HL-60/S4 treated with phorbol 12-myristate 13-acetate at 8.2 ng/mL for 4 days and 3 days (cell line): ENCODE results near the gene MYMK.

ENCODE experiments used
- in situ Hi-C: fragments of 300-500 bp; cut with MboI; formaldehyde crosslinking; loops from 2 replicates; pipeline ENCODE4 v1.15.0; 2022; ENCODE audit warnings: low sequenced_read_pairs

The MYMK gene

GRCh38 chr9:133507246-133507965 lies 17.4 kb downstream of the MYMK start:
- in situ Hi-C loops: loop anchor here (25.0 kb wide), 1 partner anchor 480 kb away; the partner anchor contains the start of gene VAV2

GRCh38 chr9:133506653-133507038 lies 18.1 kb downstream of the MYMK start:
- in situ Hi-C loops: loop anchor here (25.0 kb wide), 1 partner anchor 481 kb away; the partner anchor contains the start of gene VAV2

- in situ Hi-C loops: loop anchor here (25.0 kb wide), 1 partner anchor 481 kb away; the partner anchor contains the start of gene VAV2
These were observed 18.7 kb downstream of the MYMK start for GRCh38 chr9:133505901-133506652.

GRCh38 chr9:133505186-133505830 lies 19.5 kb downstream of the MYMK start:
- in situ Hi-C loops: loop anchor here (25.0 kb wide), 1 partner anchor 482 kb away; the partner anchor contains the start of gene VAV2

GRCh38 chr9:133502112-133502511 lies 22.6 kb downstream of the MYMK start:
- in situ Hi-C loops: loop anchor here (25.0 kb wide), 1 partner anchor 485 kb away; the partner anchor contains the start of gene VAV2

- in situ Hi-C loops: loop anchor here (25.0 kb wide), 2 partner anchors 313 to 487 kb away; partner anchors contain the start of gene VAV2
These were observed 24.9 kb downstream of the MYMK start for GRCh38 chr9:133499892-133500270.

GRCh38 chr9:133499132-133499891 lies 25.4 kb downstream of the MYMK start:
- in situ Hi-C loops: loop anchor here (25.0 kb wide), 1 partner anchor 312 kb away; no protein-coding TSS in a partner anchor

GRCh38 chr9:133496861-133497842 lies 27.6 kb downstream of the MYMK start:
- in situ Hi-C loops: loop anchor here (25.0 kb wide), 1 partner anchor 310 kb away; no protein-coding TSS in a partner anchor

- in situ Hi-C loops: loop anchor here (25.0 kb wide), 1 partner anchor 308 kb away; no protein-coding TSS in a partner anchor
These were observed 29.1 kb downstream of the MYMK start for GRCh38 chr9:133495327-133496293.

- in situ Hi-C loops: loop anchor here (25.0 kb wide), 1 partner anchor 307 kb away; no protein-coding TSS in a partner anchor
These were observed 30.0 kb downstream of the MYMK start for GRCh38 chr9:133494636-133495326.

- in situ Hi-C loops: loop anchor here (25.0 kb wide), 1 partner anchor 307 kb away; no protein-coding TSS in a partner anchor
These were observed 30.8 kb downstream of the MYMK start for GRCh38 chr9:133493845-133494540.

- in situ Hi-C loops: loop anchor here (25.0 kb wide), 1 partner anchor 306 kb away; no protein-coding TSS in a partner anchor
These were observed 31.3 kb downstream of the MYMK start for GRCh38 chr9:133493428-133493827.

- in situ Hi-C loops: loop anchor here (25.0 kb wide), 1 partner anchor 305 kb away; no protein-coding TSS in a partner anchor
These were observed 32.4 kb downstream of the MYMK start for GRCh38 chr9:133492061-133493021.

- in situ Hi-C loops: loop anchor here (25.0 kb wide), 1 partner anchor 304 kb away; no protein-coding TSS in a partner anchor
These were observed 33.2 kb downstream of the MYMK start for GRCh38 chr9:133491656-133491925.

- in situ Hi-C loops: loop anchor here (25.0 kb wide), 1 partner anchor 304 kb away; no protein-coding TSS in a partner anchor
These were observed 33.7 kb downstream of the MYMK start for GRCh38 chr9:133490865-133491655.
